T-helper 1 cell (primary cell): ENCODE results near the gene ATG14.
A peak's percentile ranks its signal among the peaks of the same experiment; 100 is the strongest.
"Not testable (repeated sequence)": the region's sequence is repeated elsewhere in the genome, so short reads cannot be mapped to it uniquely, and the experiment has no call there.

Experiments used
- DNase-seq, 5 donors: peaks; one replicate each; pipeline ENCODE4 v3.0.0-alpha.2; 2012 to 2020

The ATG14 gene

DNA sequence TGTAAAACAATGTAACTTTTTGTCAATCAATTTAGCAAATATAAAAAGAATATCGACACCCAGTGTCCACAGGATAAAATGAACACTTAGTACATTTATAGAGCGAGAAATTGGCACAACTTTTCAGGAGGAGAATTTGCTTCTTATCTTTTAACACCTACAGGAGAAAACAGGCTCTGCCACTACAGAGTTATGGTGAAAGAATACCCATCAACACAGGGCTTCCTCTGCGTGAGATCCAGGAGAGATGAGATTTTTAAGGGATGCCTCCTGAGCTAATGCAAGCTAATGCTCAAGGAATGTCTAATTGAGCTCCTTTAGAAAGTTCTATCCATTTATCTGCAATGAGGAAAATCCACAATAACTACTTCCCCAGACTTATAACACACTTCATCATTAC, 21.0 kb upstream of the ATG14 start:
- DNase-seq, result no peak

DNA sequence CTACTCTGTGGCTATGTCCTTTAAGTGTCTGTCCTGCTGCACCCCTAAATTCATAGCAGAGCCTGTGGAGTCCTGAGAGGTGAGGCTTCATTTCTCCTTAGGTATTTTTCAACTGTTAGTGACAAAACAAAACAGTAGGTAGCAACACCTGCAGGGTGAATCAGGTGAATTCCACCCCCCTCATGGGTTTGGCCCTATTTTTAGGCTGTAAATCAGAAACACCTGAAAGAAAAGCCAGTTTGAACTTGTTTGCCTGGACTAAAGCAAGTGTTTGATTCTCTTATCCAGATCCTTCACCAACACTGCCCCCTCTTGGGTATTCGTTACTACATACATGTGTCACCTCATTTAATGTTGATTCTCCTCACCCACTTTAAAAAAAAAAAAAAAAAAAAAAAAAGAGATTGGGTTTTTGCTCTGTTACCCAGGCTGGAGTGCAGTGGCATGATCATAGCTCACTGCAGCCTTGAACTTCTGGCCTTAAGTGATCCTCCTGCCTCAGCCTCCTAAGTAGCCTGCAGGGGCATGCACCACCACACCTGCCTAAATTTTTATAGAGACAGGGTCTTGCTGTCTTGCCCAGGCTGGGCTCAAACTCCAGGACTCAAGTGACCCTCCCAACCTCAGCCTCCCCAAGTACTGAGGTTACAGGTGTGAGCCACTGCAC, 18.5 kb upstream of the ATG14 start:
- peak in 4 of 5 donors; percentile 32 to 63 (median 46) for DNase-seq

- DNase-seq, result no peak
These were observed 15.8 kb upstream of the ATG14 start for GRCh38 chr14:55427439-55427838.

DNA sequence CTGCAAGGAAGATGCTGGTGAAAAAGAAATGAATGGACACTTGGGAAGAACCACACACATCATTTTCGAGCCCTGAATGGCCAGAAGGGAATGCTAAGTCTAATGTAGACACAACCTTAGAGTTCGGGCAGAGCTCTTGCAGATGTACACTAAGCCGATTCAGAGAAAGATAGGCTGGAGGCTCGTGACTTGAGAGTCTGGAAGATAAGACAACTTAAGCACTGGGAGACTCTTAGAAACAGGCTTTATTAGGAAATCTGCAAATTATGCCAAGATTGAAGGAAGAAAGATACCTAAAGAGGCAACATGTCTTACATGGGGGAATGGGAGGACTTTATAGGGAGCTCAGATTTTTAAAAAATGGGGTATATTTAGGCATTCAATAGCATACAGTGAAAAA, 15.3 kb upstream of the ATG14 start:
- DNase-seq, result no peak

DNA sequence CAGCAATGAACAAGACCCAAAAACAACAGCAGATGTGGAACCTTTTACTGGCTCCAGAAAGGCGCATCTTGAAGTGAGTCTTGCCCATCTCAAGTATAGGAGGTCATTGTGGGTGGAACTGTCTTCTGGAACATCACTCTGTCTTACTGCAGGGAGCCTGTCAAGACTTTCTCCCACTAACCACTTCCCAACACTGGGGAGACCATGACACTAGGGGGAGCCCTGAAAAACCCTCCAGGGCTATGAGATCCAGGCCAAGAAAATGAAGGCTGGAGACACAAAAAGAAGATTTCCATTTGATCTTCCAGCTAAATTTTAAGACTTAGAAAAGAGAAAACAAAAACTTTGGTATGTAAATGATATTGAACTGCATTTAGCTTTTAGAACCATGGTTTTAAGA, 13.5 kb upstream of the ATG14 start:
- DNase-seq, result no peak

GRCh38 chr14:55423969-55424368, 12.3 kb upstream of the ATG14 start:
- no peak for DNase-seq

- not testable (repeated sequence) for DNase-seq
These were observed 10.7 kb upstream of the ATG14 start for GRCh38 chr14:55422338-55422737.

GRCh38 chr14:55419663-55420062, 8.0 kb upstream of the ATG14 start:
- no peak for DNase-seq

- DNase-seq, result no peak
These were observed 6.8 kb upstream of the ATG14 start for GRCh38 chr14:55418411-55418810.

DNA sequence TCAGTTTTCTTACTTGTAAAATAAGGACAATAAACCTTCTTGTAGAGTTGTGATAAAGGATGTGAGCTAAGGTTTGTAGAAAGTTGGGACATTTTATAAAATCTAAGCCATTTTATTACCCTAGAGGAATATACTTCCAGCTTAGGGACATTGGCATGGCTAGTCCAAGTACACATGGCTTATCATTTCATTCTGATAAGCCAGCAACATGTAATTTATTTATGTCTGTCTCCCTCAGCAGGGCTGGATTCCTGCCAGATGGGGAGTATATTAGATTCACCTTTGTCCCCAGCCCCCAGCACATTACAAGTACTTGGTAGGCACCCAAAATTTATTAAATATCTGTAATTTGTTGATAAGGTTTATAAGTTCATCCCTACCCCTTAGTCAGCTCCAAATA, 6.3 kb upstream of the ATG14 start:
- no peak for DNase-seq

- peak in 1 of 5 donors; percentile 7 for DNase-seq
These were observed 5.2 kb upstream of the ATG14 start for GRCh38 chr14:55416866-55417265.

GRCh38 chr14:55414551-55414950, 2.9 kb upstream of the ATG14 start:
- DNase-seq, result no peak

GRCh38 chr14:55412676-55413075, 1.0 kb upstream of the ATG14 start:
- no peak for DNase-seq

GRCh38 chr14:55410876-55411275, 754 bp downstream of the ATG14 start:
- DNase-seq, result no peak

- no peak for DNase-seq
These were observed 7.3 kb downstream of the ATG14 start for GRCh38 chr14:55404173-55404854.

- DNase-seq, result no peak
These were observed 9.9 kb downstream of the ATG14 start for GRCh38 chr14:55401751-55402150.

DNA sequence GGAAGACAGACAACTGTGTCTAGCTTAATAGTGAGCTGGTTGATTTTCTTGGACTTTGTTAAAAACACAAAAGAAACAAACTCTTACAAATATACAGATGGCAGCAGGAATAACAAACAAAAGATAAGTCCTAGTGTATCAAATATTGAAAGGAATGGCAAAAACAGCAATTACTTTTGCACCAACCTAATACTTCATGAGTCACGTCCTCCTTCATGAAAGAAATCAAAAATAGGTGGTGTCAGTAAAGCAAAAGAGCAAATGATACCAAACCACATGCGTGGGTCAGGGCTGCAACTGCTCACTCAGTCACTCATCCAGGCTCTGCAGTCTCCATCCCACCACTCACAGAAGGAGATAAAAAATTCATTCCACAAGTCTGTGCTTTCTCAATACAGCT, 11.8 kb downstream of the ATG14 start:
- no peak for DNase-seq

- no peak for DNase-seq
These were observed 12.4 kb downstream of the ATG14 start for GRCh38 chr14:55399183-55399582.

- no peak for DNase-seq
These were observed 13.0 kb downstream of the ATG14 start for GRCh38 chr14:55398679-55399078.

DNA sequence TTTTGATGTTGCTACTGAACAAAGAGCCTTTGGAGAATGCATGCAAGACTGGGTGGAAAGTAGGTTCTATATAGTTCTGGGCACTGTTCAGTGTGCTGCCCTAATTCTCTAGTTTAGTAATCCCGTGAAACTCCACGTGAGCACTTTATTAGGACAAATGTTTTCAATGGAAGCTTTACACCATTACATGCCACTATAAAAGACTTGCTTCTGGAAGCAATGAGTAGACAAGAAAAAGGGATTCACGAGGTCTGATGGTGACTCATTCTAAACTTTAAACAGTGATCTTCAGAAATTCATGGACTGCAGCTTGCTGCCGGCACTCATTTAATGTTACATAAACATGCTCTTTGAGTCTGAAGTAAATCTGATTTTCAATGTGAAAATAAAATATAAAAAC, 22.3 kb downstream of the ATG14 start:
- no peak for DNase-seq

- DNase-seq, result no peak
These were observed 23.5 kb downstream of the ATG14 start for GRCh38 chr14:55388160-55388559.

GRCh38 chr14:55387121-55387520, 24.5 kb downstream of the ATG14 start:
- DNase-seq, result no peak

DNA sequence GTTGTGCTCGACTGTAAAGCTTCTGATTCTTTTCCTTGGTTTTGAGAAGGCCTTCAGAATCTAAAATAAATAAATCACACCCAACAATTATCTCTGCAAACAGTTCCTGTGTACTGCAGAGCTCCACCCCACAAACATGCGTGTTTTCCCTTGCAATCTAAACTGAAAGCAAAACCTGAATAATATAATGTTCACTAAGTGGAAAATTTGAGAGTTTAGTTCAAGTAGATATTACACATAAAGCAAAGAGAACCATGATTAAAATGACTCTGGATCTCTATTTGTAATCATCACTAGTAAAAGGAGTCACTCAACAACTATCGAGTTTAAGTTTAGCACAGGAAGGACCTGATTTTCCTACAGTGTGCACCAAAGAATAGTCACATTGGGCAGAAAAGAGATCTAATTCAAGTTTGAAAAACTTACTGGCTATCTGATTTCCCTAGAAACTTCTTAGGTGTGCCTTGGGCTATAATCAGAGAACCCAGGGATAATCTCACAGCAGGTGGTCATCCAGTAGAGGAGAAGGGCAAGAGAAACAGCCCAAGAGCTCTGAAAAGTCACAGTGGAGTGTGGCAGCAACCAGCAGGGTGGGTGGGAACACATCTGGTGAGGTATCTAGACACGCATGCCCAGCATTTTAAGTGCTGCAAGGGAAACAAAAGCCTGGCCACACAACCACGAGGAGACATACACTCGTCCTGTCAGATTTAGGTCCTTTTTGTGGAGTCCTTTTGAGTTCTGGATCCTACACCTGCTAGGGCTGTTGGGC, 25.4 kb downstream of the ATG14 start:
- DNase-seq, result peak in 1 of 5 donors; percentile 43

DNA sequence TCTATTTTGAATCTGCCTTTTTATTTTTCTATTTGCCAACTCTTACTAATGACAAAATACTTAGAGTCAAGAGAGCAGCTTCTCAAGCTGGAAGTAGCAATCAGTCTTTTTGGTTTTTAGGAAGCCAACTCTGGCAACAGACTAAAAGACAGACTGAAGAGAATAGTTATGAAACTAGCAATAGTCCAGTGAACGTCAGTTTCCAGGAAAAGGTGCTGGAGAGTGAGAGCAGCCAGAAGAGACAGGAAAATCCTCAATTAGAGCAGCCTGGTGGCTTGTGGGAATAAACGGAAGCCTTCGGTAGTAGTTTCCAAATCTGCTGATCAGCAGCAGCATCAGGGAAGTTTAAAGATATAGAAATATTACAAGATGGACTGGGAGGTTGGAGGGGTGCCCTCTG, 27.1 kb downstream of the ATG14 start:
- no peak for DNase-seq
